Keratinocyte (primary cell): Measurements from ENCODE around the gene JAZF1. TPM values are rescaled to one million over a fixed set of nuclear protein-coding genes. Genes with fewer than 3 reads are reported as not detected.

Experiments
- DNase-seq: peaks from one replicate; pipeline ENCODE4 v3.0.0-alpha.2; 2011; ENCODE audit warnings: low read depth, missing footprints, low spot score
- FAIRE-seq: peaks from 2 replicates; lab custom pipeline; 2011; peaks lifted over from hg19 to GRCh38; lab: Jason Lieb, UNC
- H2AFZ ChIP-seq: 2 replicates; pipeline ENCODE4 v1.6.0; 2012; ENCODE audit warnings: low read length, control low read depth, inconsistent platforms; ENCODE audit not compliant: control insufficient read depth
- H3K27ac ChIP-seq: 2 replicates; pipeline ENCODE4 v1.5.1; 2011; ENCODE audit warnings: low read length; ENCODE audit not compliant: control insufficient read depth, insufficient read depth
- H3K27me3 ChIP-seq: 3 replicates; pipeline ENCODE4 v1.6.0; 2011; ENCODE audit warnings: low read length; ENCODE audit not compliant: control insufficient read depth, insufficient read depth; ENCODE audit errors: extremely low read depth
- H3K36me3 ChIP-seq, 2 experiments: 2 replicates in 1 of 2; 3 replicates in 1 of 2; pipeline ENCODE4 v1.5.1; 2011; ENCODE audit warnings: low read length in 2 of 2, mild to moderate bottlenecking in 1 of 2; ENCODE audit not compliant: control insufficient read depth in 2 of 2, insufficient read depth in 2 of 2; ENCODE audit errors: extremely low read depth in 1 of 2
- H3K4me1 ChIP-seq: 3 replicates; pipeline ENCODE4 v1.5.1; 2011; ENCODE audit warnings: low read length; ENCODE audit not compliant: control insufficient read depth, insufficient read depth; ENCODE audit errors: extremely low read depth
- H3K4me2 ChIP-seq: 3 replicates; pipeline ENCODE4 v1.6.0; 2011; ENCODE audit warnings: low read depth, low read length; ENCODE audit not compliant: control insufficient read depth, insufficient read depth; ENCODE audit errors: extremely low read depth
- H3K4me3 ChIP-seq, 3 experiments: fragments of 200-600 bp in 1 of 3; sonication (generic) in 1 of 3; 2 replicates in 2 of 3; 3 replicates in 1 of 3; pipeline ENCODE4 v1.5.1; 2011 to 2016; ENCODE audit warnings: low read length in 3 of 3, mild to moderate bottlenecking in 3 of 3, control low read depth in 2 of 3, inconsistent platforms in 1 of 3, low read depth in 1 of 3, mixed read lengths in 1 of 3, mixed run types in 1 of 3, moderate library complexity in 1 of 3; ENCODE audit not compliant: control insufficient read depth in 2 of 3, insufficient read depth in 2 of 3; ENCODE audit errors: extremely low read depth in 1 of 3
- H3K79me2 ChIP-seq: 2 replicates; pipeline ENCODE4 v1.6.0; 2012; ENCODE audit warnings: low read length; ENCODE audit not compliant: control insufficient read depth, insufficient read depth
- H3K9ac ChIP-seq: 3 replicates; pipeline ENCODE4 v1.6.0; 2011; ENCODE audit warnings: low read length; ENCODE audit not compliant: control insufficient read depth, insufficient read depth; ENCODE audit errors: extremely low read depth
- H3K9me1 ChIP-seq: 3 replicates; pipeline ENCODE4 v1.6.0; 2011; ENCODE audit warnings: low read length; ENCODE audit not compliant: control insufficient read depth, insufficient read depth; ENCODE audit errors: extremely low read depth
- H3K9me3 ChIP-seq: 2 replicates; pipeline ENCODE4 v1.5.1; 2012; ENCODE audit warnings: low read depth, low read length; ENCODE audit not compliant: control insufficient read depth
- H4K20me1 ChIP-seq: 3 replicates; pipeline ENCODE4 v1.6.0; 2011; ENCODE audit warnings: low read length; ENCODE audit not compliant: control insufficient read depth, insufficient read depth; ENCODE audit errors: extremely low read depth
- CTCF ChIP-seq, 3 experiments: IDR thresholded peaks in 1 of 3; conservative IDR thresholded peaks in 1 of 3; optimal IDR thresholded peaks in 1 of 3; 2 replicates in 2 of 3; 3 replicates in 1 of 3; pipeline versions ENCODE3 to v1.5.1; 2011; ENCODE audit warnings: low read length in 3 of 3, mild to moderate bottlenecking in 3 of 3, moderate library complexity in 2 of 3, control low read depth in 1 of 3, inconsistent platforms in 1 of 3; ENCODE audit not compliant: insufficient read depth in 2 of 3; ENCODE audit errors: extremely low read depth in 1 of 3
- EZH2 ChIP-seq: IDR thresholded peaks from one replicate; pipeline ENCODE4 v1.6.1; 2012; ENCODE audit warnings: inconsistent platforms, mild to moderate bottlenecking, low read length, moderate library complexity
- dilution Hi-C: fragments of 300-500 bp; cut with MboI; formaldehyde crosslinking; loops from one replicate; pipeline ENCODE4 v1.7.0; 2020; ENCODE audit warnings: low sequenced_read_pairs; ENCODE audit not compliant: extremely low pct_ligation_motif_present
- polyA plus RNA-seq, 5 experiments: library from polyadenylated mRNA; depleted of rRNA in 3 of 5; stranded (reverse) in 3 of 5; stranded (forward) in 1 of 5; unstranded in 1 of 5; fragments of >200 nt; gene quantifications; 1 replicate in 1 of 5; 2 replicates in 3 of 5; 3 replicates in 1 of 5; pipeline versions ENCODE4 v1.2.1 to v1.2.3, GENCODE V29; 2011 to 2012; ENCODE audit warnings: missing spikeins in 2 of 5, low read depth in 1 of 5, low replicate concordance in 1 of 5

JAZF1 gene
- polyA plus RNA-seq, 1 donor (not counting 4 experiments of a cell fraction or from before 2014, with no cell fraction given): 2.5 TPM

- no peaks in the 10 kb centered on the region for H3K9me1 ChIP-seq
- no peak overlapping the region for H3K4me2 ChIP-seq
- no peaks in the 10 kb centered on the region for H3K4me1 ChIP-seq
- no peak overlapping the region for H2AFZ ChIP-seq
- no peak for DNase-seq
- H3K27ac ChIP-seq: no peak overlapping the region
- TF ChIP-seq EZH2 (no peak), CTCF (optimal IDR thresholded peaks at IDR 0.05 in 1 of 3, IDR thresholded peaks at IDR 0.05 in 1 of 3, conservative IDR thresholded peaks at IDR 0.05 in 1 of 3; ENCODE audit: extremely low read depth in 1 of 3, insufficient read depth in 2 of 3, low read length in 3 of 3) (no peak)
- H3K4me3 ChIP-seq: no peak overlapping the region
- no peak for FAIRE-seq
- no peaks in the 10 kb centered on the region for H3K79me2 ChIP-seq
- dilution Hi-C loops: no loop called here
- no peak overlapping the region for H3K9ac ChIP-seq
- peaks cover 0 to 6% of the 10 kb centered on the region in 2 experiments for H3K36me3 ChIP-seq
- H3K9me3 ChIP-seq: no peaks in the 10 kb centered on the region
- H3K27me3 ChIP-seq: no peaks in the 10 kb centered on the region
- no peaks in the 10 kb centered on the region for H4K20me1 ChIP-seq
These were observed 340.3 kb downstream of the JAZF1 start for GRCh38 chr7:27840313-27840712.

DNA sequence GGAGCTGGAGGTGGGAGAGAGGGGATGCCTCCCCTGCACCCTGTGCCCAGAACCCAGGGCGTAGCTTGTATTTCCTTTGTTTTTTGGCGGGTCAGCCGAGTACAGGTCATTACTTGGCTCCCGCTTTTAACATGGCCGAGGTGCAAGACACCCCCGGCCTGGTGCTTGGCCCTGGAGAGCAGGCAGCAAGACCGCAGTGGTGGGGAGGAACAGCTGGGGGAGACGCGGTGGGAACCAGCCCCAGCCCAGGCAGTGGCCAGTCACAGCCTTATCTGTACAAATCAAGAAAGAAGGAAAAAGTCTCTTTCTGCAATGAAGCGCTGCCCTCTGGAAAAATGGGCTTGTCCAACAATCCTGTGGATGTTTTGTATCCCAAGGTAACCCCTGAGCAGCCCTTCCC lies 341.5 kb downstream of the JAZF1 start:
- dilution Hi-C loops: no loop called here
- TF ChIP-seq CTCF (optimal IDR thresholded peaks at IDR 0.05 in 1 of 3, IDR thresholded peaks at IDR 0.05 in 1 of 3, conservative IDR thresholded peaks at IDR 0.05 in 1 of 3; ENCODE audit: extremely low read depth in 1 of 3, insufficient read depth in 2 of 3, low read length in 3 of 3) (no peak), EZH2 (no peak)
- Histone ChIP-seq H2AFZ (no peak overlapping the region), H3K9me3 (no peaks in the 10 kb centered on the region), H4K20me1 (no peaks in the 10 kb centered on the region), H3K79me2 (no peaks in the 10 kb centered on the region), H3K9ac (no peak overlapping the region), H3K4me1 (no peaks in the 10 kb centered on the region), H3K9me1 (no peaks in the 10 kb centered on the region), H3K27ac (no peak overlapping the region), H3K27me3 (no peaks in the 10 kb centered on the region), H3K4me2 (no peak overlapping the region), H3K36me3 (peaks cover 0 to 6% of the 10 kb centered on the region in 2 experiments), H3K4me3 (no peak overlapping the region)
- FAIRE-seq: no peak
- DNase-seq: no peak
